H1 (cell line): ENCODE results near the gene EPSTI1.

Experiments used
- ATF3 ChIP-seq: IDR thresholded peaks from 2 replicates; pipeline ENCODE4 v1.6.1; 2011; ENCODE audit warnings: low read depth, mild to moderate bottlenecking, low read length; ENCODE audit not compliant: insufficient read depth
- CHD2 ChIP-seq: IDR thresholded peaks from 2 replicates; pipeline ENCODE4 v1.6.1; 2012; ENCODE audit warnings: low read length, improper control_type of control experiment
- EZH2 ChIP-seq: fragments of 200-600 bp; sonication (generic); IDR thresholded peaks from 2 replicates; pipeline ENCODE4 v1.7.1; 2012; ENCODE audit warnings: low read depth, mild to moderate bottlenecking, moderate library complexity, low read length, inconsistent platforms; ENCODE audit not compliant: severe bottlenecking
- JUND ChIP-seq: IDR thresholded peaks from 2 replicates; pipeline ENCODE4 v1.6.1; 2011; ENCODE audit warnings: mild to moderate bottlenecking, improper control_type of control experiment, low read length
- PHF8 ChIP-seq: fragments of 200-600 bp; sonication (generic); conservative IDR thresholded peaks from 2 replicates; pipeline ENCODE4 v1.7.1; 2012; ENCODE audit warnings: low read depth, mild to moderate bottlenecking, inconsistent platforms, low read length, moderate library complexity
- POLR2AphosphoS5 ChIP-seq: IDR thresholded peaks from 2 replicates; pipeline ENCODE4 v1.6.1; 2011; ENCODE audit warnings: low read depth, low read length
- TAF1 ChIP-seq: IDR thresholded peaks from 2 replicates; pipeline ENCODE4 v1.6.1; 2011; ENCODE audit warnings: mild to moderate bottlenecking, low read depth, low read length
- YY1 ChIP-seq: IDR thresholded peaks from 2 replicates; pipeline ENCODE4 v1.6.1; 2011; ENCODE audit warnings: low read depth, mild to moderate bottlenecking, low read length
- TF ChIP-seq, protein P1 (sequence below), 3 experiments: IDR thresholded peaks; 1 replicate in 2 of 3; 2 replicates in 1 of 3; pipeline versions ENCODE4 v1.5.1 to v1.6.1; 2011; ENCODE audit warnings: low read length in 3 of 3, mild to moderate bottlenecking in 3 of 3, inconsistent platforms in 2 of 3, low read depth in 1 of 3, moderate library complexity in 1 of 3; ENCODE audit not compliant: insufficient read depth in 1 of 3; ENCODE audit errors: control extremely low read depth in 1 of 3

GRCh38 chr13:43022934-43023288 lies 30.9 kb upstream of the EPSTI1 start:
- no peak for TF ChIP-seq POLR2AphosphoS5
- no peak for TF ChIP-seq CHD2
- TF ChIP-seq, protein P1, sequence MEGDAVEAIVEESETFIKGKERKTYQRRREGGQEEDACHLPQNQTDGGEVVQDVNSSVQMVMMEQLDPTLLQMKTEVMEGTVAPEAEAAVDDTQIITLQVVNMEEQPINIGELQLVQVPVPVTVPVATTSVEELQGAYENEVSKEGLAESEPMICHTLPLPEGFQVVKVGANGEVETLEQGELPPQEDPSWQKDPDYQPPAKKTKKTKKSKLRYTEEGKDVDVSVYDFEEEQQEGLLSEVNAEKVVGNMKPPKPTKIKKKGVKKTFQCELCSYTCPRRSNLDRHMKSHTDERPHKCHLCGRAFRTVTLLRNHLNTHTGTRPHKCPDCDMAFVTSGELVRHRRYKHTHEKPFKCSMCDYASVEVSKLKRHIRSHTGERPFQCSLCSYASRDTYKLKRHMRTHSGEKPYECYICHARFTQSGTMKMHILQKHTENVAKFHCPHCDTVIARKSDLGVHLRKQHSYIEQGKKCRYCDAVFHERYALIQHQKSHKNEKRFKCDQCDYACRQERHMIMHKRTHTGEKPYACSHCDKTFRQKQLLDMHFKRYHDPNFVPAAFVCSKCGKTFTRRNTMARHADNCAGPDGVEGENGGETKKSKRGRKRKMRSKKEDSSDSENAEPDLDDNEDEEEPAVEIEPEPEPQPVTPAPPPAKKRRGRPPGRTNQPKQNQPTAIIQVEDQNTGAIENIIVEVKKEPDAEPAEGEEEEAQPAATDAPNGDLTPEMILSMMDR (IDR thresholded peaks at IDR 0.05; ENCODE audit: control extremely low read depth in 1 of 3, insufficient read depth in 1 of 3, low read depth in 1 of 3, low read length in 3 of 3): no peak
- TF ChIP-seq JUND: no peak
- no peak for TF ChIP-seq YY1
- TF ChIP-seq PHF8: no peak
- TF ChIP-seq TAF1: no peak
- TF ChIP-seq EZH2: no peak
- TF ChIP-seq ATF3: no peak
